H9 (cell line): ENCODE data around the gene PRSS38. TPM values are rescaled to one million over a fixed set of nuclear protein-coding genes. Genes with fewer than 3 reads are reported as not detected.

ENCODE experiments used
- DNase-seq: peaks from one replicate; pipeline ENCODE4 v3.0.0-alpha.2; 2017
- H2AFZ ChIP-seq: one replicate; pipeline ENCODE4 v1.6.1; 2013; ENCODE audit warnings: mild to moderate bottlenecking, low read length, control low read depth, moderate library complexity
- H2AK5ac ChIP-seq: 2 replicates; pipeline ENCODE4 v1.6.1; 2013; ENCODE audit warnings: low read length, control low read depth, mixed read lengths; ENCODE audit not compliant: insufficient read length
- H2BK120ac ChIP-seq: one replicate; pipeline ENCODE4 v1.6.1; 2013; ENCODE audit warnings: low read depth, mild to moderate bottlenecking, low read length, control low read depth, inconsistent platforms; ENCODE audit not compliant: poor library complexity, severe bottlenecking
- H2BK12ac ChIP-seq: 2 replicates; pipeline ENCODE4 v1.6.1; 2013; ENCODE audit warnings: low read length, control low read depth, mixed read lengths, low read depth; ENCODE audit not compliant: insufficient read length
- H2BK15ac ChIP-seq: 2 replicates; pipeline ENCODE4 v1.6.1; 2013; ENCODE audit warnings: low read depth, low read length, control low read depth
- H2BK20ac ChIP-seq: one replicate; pipeline ENCODE4 v1.6.1; 2013; ENCODE audit warnings: low read depth, mild to moderate bottlenecking, low read length, control low read depth, inconsistent platforms; ENCODE audit not compliant: poor library complexity, severe bottlenecking
- H2BK5ac ChIP-seq: 2 replicates; pipeline ENCODE4 v1.6.1; 2013; ENCODE audit warnings: low read length, control low read depth, mixed read lengths; ENCODE audit not compliant: insufficient read length
- H3K14ac ChIP-seq: 2 replicates; pipeline ENCODE4 v1.6.1; 2013; ENCODE audit warnings: low read length, control low read depth; ENCODE audit not compliant: insufficient read depth
- H3K18ac ChIP-seq: 2 replicates; pipeline ENCODE4 v1.6.1; 2013; ENCODE audit warnings: low read depth, mild to moderate bottlenecking, mixed read lengths, low read length, control low read depth; ENCODE audit not compliant: insufficient read length
- H3K23ac ChIP-seq: 2 replicates; pipeline ENCODE4 v1.6.1; 2013; ENCODE audit warnings: low read length, control low read depth, mixed read lengths, low read depth; ENCODE audit not compliant: insufficient read length
- H3K23me2 ChIP-seq: 2 replicates; pipeline ENCODE4 v1.6.1; 2013; ENCODE audit warnings: low read depth, mild to moderate bottlenecking, mixed read lengths, low read length, control low read depth; ENCODE audit not compliant: insufficient read length, poor library complexity, severe bottlenecking
- H3K27ac ChIP-seq: 2 replicates; pipeline ENCODE4 v1.5.1; 2013; ENCODE audit warnings: low read length, control low read depth, mixed read lengths, low read depth; ENCODE audit not compliant: insufficient read length
- H3K27me3 ChIP-seq: 2 replicates; pipeline ENCODE4 v1.6.1; 2013; ENCODE audit warnings: low read length, control low read depth, inconsistent platforms; ENCODE audit not compliant: insufficient read depth
- H3K4ac ChIP-seq: 2 replicates; pipeline ENCODE4 v1.6.1; 2013; ENCODE audit warnings: low read depth, mild to moderate bottlenecking, control low read depth, inconsistent platforms, low read length, moderate library complexity
- H3K4me1 ChIP-seq: 2 replicates; pipeline ENCODE4 v1.6.1; 2013; ENCODE audit warnings: low read length, control low read depth, inconsistent platforms; ENCODE audit not compliant: insufficient read depth
- H3K4me2 ChIP-seq: 2 replicates; pipeline ENCODE4 v1.6.1; 2013; ENCODE audit warnings: low read length, control low read depth, mixed read lengths; ENCODE audit not compliant: insufficient read length, insufficient read depth
- H3K56ac ChIP-seq: 2 replicates; pipeline ENCODE4 v1.6.1; 2013; ENCODE audit warnings: low read depth, mild to moderate bottlenecking, mixed read lengths, low read length, control low read depth; ENCODE audit not compliant: insufficient read length
- H3K79me1 ChIP-seq: 2 replicates; pipeline ENCODE4 v1.6.1; 2013; ENCODE audit warnings: low read depth, mild to moderate bottlenecking, moderate library complexity, low read length, control low read depth, inconsistent platforms; ENCODE audit not compliant: insufficient read depth, poor library complexity, severe bottlenecking
- H3K79me2 ChIP-seq: 2 replicates; pipeline ENCODE4 v1.6.1; 2013; ENCODE audit warnings: low read length, control low read depth, inconsistent platforms; ENCODE audit not compliant: insufficient read depth
- H3K9ac ChIP-seq: 2 replicates; pipeline ENCODE4 v1.6.1; 2013; ENCODE audit warnings: low read length, control low read depth, mixed read lengths; ENCODE audit not compliant: insufficient read length; ENCODE audit errors: extremely low read depth
- H3K9me3 ChIP-seq: one replicate; pipeline ENCODE4 v1.6.1; 2013; ENCODE audit warnings: low read depth, low read length, inconsistent platforms; ENCODE audit not compliant: control insufficient read depth
- H3T11ph ChIP-seq: one replicate; pipeline ENCODE4 v1.6.1; 2013; ENCODE audit warnings: mild to moderate bottlenecking, low read length, control low read depth, inconsistent platforms
- H4K20me1 ChIP-seq: one replicate; pipeline ENCODE4 v1.6.1; 2013; ENCODE audit not compliant: control insufficient read depth, insufficient read length, insufficient read depth
- H4K5ac ChIP-seq: 2 replicates; pipeline ENCODE4 v1.6.1; 2013; ENCODE audit warnings: low read depth, mild to moderate bottlenecking, mixed read lengths, low read length, control low read depth; ENCODE audit not compliant: insufficient read length
- H4K8ac ChIP-seq: replicated peaks from 2 replicates; pipeline ENCODE4 v1.6.1; 2013; ENCODE audit warnings: low read length, control low read depth, mixed read lengths, low read depth; ENCODE audit not compliant: insufficient read length
- H4K91ac ChIP-seq: 2 replicates; pipeline ENCODE4 v1.6.1; 2013; ENCODE audit warnings: low read depth, mild to moderate bottlenecking, moderate library complexity, mixed read lengths, low read length, control low read depth; ENCODE audit not compliant: insufficient read length
- H3K27ac Mint-ChIP-seq, 3 experiments: 2 replicates in 2 of 3; 3 replicates in 1 of 3; pipeline ENCODE4 v1.8.0; 2020 to 2021; ENCODE audit warnings: mixed read lengths in 3 of 3, mild to moderate bottlenecking in 1 of 3, moderate library complexity in 1 of 3
- H3K27me3 Mint-ChIP-seq: 2 replicates; pipeline ENCODE4 v1.8.0; 2021; ENCODE audit warnings: low read depth, mild to moderate bottlenecking, moderate library complexity, mixed read lengths
- H3K36me3 Mint-ChIP-seq, 3 experiments: 2 replicates in 2 of 3; 3 replicates in 1 of 3; pipeline ENCODE4 v1.8.0; 2020 to 2021; ENCODE audit warnings: low read depth in 3 of 3, mixed read lengths in 3 of 3; ENCODE audit not compliant: insufficient read depth in 1 of 3
- H3K4me1 Mint-ChIP-seq, 2 experiments: 2 replicates each; pipeline ENCODE4 v1.8.0; 2020; ENCODE audit warnings: mixed read lengths in 2 of 2
- H3K4me3 Mint-ChIP-seq, 2 experiments: 2 replicates in 1 of 2; 3 replicates in 1 of 2; pipeline ENCODE4 v1.8.0; 2020 to 2021; ENCODE audit warnings: mild to moderate bottlenecking in 2 of 2, mixed read lengths in 2 of 2, moderate library complexity in 1 of 2
- H3K9me3 Mint-ChIP-seq, 2 experiments: 2 replicates in 1 of 2; 3 replicates in 1 of 2; pipeline ENCODE4 v1.8.0; 2020; ENCODE audit warnings: mild to moderate bottlenecking in 2 of 2, mixed read lengths in 2 of 2, moderate library complexity in 1 of 2
- CTCF ChIP-seq: fragments of 200-600 bp; sonication (generic); conservative IDR thresholded peaks from 3 replicates; pipeline ENCODE4 v1.8.0; 2021; ENCODE audit warnings: antibody characterized with exemption, mild to moderate bottlenecking
- WGBS: extraction: QIAGEN DNeasy Blood & Tissue Kit; methylation state at CpG from one replicate; pipeline ENCODE4 v1.1.7; 2013; ENCODE audit warnings: missing lambda C conversion rate, low lambda C conversion rate, mixed read lengths; ENCODE audit not compliant: insufficient read length; ENCODE audit errors: extremely low coverage; 5-methylcytosine and 5-hydroxymethylcytosine counted together
- total RNA-seq: library from RNA; stranded (reverse); gene quantifications from 2 replicates; pipeline ENCODE4 v1.2.1, GENCODE V29; 2021

Gene PRSS38
- total RNA-seq, 1 experiment from 2014 or later = not detected

- no peak overlapping the region for H3K4ac ChIP-seq
- no peak overlapping the region for H3K27ac ChIP-seq
- no peak overlapping the region for H2BK120ac ChIP-seq
- no peak overlapping the region for H4K5ac ChIP-seq
- no peak overlapping the region for H2AK5ac ChIP-seq
- no peak overlapping the region for H2BK15ac ChIP-seq
- H4K20me1 ChIP-seq = no peaks in the 10 kb centered on the region
- H4K8ac ChIP-seq = no peak overlapping the region
- no peak overlapping the region for H2AFZ ChIP-seq
- WGBS = no CpG with 5 or more reads among the region's 3 CpGs
- no peaks in the 10 kb centered on the region for H3K79me2 ChIP-seq
- no peak for DNase-seq
- H3K56ac ChIP-seq = no peak overlapping the region
- Mint-ChIP-seq H3K4me3 (no peak overlapping the region), H3K4me1 (peaks cover 8 to 22% of the 10 kb centered on the region in 2 experiments), H3K27me3 (peaks cover 23% of the 10 kb centered on the region), H3K27ac (no peak overlapping the region), H3K9me3 (no peaks in the 10 kb centered on the region), H3K36me3 (no peaks in the 10 kb centered on the region)
- H3K27me3 ChIP-seq = no peaks in the 10 kb centered on the region
- H3K14ac ChIP-seq = no peak overlapping the region
- H3K18ac ChIP-seq = no peak overlapping the region
- no peaks in the 10 kb centered on the region for H3K4me1 ChIP-seq
- H3K4me2 ChIP-seq = no peak overlapping the region
- no peak overlapping the region for H3K9ac ChIP-seq
- H2BK5ac ChIP-seq = no peak overlapping the region
- no peaks in the 10 kb centered on the region for H3K9me3 ChIP-seq
- no peaks in the 10 kb centered on the region for H3K23me2 ChIP-seq
- H4K91ac ChIP-seq = no peak overlapping the region
- H3T11ph ChIP-seq = no peak overlapping the region
- TF ChIP-seq CTCF = no peak
- H2BK20ac ChIP-seq = no peak overlapping the region
- H3K23ac ChIP-seq = no peak overlapping the region
- H2BK12ac ChIP-seq = no peak overlapping the region
- H3K79me1 ChIP-seq = no peaks in the 10 kb centered on the region
Observed at GRCh38 chr1:227797144-227797543, 18.3 kb upstream of the PRSS38 start.
